Fibroblast of the aortic adventitia (primary cell): ENCODE results near the gene GNAI2. TPM values are rescaled to one million over a fixed set of nuclear protein-coding genes. Genes with fewer than 3 reads are reported as not detected.

ENCODE experiments used
- DNase-seq: peaks from one replicate; pipeline ENCODE4 v3.0.0-alpha.2; 2010; ENCODE audit warnings: low read depth
- H3K4me3 ChIP-seq: 2 replicates; pipeline ENCODE4 v1.5.1; 2011; ENCODE audit warnings: low read depth, mild to moderate bottlenecking, control low read depth, low read length, moderate library complexity
- small RNA-seq: library from RNA; depleted of rRNA; stranded (forward); fragments of <200 nt; gene quantifications from one replicate; pipeline ENCODE3, GENCODE V24; 2012
- total RNA-seq: library from RNA; depleted of rRNA; stranded (reverse); fragments of >200 nt; gene quantifications from 2 replicates; pipeline ENCODE4 v1.2.3, GENCODE V29; 2012; ENCODE audit warnings: low replicate concordance
- TF ChIP-seq, protein P1 (sequence below): IDR thresholded peaks from 2 replicates; pipeline ENCODE4 v1.5.1; 2011; ENCODE audit warnings: mild to moderate bottlenecking, low read length, control low read depth, inconsistent platforms; ENCODE audit not compliant: insufficient read depth

The GNAI2 gene
- total RNA-seq, 1 donor, result 195 TPM

DNA sequence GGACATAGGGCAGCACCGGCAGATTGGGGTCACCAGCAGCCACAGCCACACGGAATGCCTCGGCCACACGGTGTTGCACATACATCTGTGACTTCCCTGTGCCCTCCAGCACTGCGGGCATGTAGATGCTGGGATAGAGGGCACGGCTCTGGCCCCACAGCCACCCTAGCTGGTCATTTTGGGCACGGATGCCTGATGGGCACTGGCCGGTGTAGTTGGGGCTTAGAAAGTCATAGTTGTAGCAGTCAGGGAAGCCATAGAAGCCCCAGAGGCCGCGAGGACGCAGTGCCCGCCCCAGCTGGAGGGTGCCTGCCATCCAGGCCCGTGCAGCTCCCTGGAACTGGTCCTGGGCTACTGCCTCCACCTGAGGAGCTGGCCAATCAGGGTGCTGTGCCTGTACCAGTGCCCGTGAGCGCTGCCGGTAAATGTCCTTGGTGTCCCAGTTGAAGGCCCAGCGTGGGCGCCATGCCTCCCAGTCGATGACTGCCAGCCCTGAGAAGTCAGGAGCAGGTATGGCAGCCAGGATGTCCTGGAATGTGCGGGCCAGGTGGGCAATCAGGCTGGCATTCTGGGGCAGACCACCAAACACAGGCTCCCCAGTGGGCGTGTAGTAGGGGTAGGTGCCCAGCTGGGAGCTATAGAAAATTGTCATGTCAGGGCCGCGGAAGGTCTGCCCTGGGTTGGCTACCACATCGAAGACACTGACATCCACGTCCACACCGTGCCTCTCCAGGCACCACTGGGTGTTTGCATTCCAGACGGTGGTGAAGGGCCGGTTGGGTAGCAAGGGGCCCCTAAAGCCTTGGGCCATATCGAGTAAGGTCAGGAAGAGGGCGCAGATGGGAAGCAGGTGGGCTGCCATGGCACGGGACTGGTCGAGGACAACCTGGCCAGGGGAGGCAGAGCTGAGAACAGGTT, 66.3 kb downstream of the GNAI2 start:
- TF ChIP-seq, protein P1, sequence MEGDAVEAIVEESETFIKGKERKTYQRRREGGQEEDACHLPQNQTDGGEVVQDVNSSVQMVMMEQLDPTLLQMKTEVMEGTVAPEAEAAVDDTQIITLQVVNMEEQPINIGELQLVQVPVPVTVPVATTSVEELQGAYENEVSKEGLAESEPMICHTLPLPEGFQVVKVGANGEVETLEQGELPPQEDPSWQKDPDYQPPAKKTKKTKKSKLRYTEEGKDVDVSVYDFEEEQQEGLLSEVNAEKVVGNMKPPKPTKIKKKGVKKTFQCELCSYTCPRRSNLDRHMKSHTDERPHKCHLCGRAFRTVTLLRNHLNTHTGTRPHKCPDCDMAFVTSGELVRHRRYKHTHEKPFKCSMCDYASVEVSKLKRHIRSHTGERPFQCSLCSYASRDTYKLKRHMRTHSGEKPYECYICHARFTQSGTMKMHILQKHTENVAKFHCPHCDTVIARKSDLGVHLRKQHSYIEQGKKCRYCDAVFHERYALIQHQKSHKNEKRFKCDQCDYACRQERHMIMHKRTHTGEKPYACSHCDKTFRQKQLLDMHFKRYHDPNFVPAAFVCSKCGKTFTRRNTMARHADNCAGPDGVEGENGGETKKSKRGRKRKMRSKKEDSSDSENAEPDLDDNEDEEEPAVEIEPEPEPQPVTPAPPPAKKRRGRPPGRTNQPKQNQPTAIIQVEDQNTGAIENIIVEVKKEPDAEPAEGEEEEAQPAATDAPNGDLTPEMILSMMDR, result no peak
- DNase-seq, result no peak
- no peak overlapping the region for H3K4me3 ChIP-seq

DNA sequence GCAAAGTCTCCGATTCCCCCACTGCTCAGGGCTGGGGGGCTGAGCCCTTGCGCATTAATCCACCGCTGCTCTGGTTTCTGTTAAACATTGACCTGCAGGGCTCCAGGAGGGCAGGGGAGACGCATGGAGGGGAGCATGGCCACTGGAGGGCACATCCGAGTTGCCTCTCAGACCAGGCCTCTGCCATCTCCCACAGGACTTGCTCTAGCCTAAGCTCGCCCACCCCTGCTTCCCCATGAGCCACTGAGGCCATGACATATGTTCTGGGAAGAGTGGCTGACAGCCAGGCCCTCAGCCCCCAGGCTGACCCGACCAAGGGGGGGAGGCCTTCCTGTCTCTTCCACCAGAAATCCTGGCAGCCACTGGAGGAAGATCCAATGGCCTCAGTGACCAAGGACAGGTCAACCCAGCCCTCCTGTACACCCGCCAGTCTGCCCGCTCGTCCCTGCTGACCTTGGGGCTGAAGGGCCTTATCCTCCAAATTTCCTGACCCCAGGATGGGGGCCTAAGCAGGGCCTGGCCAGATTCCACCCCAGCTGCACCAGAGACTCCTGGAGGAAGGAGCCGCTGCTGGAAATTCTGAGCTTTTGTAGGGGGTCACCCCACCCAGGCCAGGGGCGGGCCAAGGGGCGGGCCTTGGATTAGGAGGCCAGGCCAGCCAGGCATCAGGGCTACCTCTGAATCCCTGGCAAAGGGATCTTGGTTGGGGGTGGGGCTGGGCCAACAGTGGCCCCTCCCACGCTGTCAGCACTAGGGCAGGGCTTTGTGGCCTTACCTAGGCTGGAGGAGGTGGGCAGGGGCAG, 67.2 kb downstream of the GNAI2 start, which contains the start of gene HYAL1:
Gene HYAL1, minus strand, starts transcription at position 562 of the 803 bp plus-strand sequence. CDS start 618 bp downstream, outside the sequence.
- H3K4me3 ChIP-seq, result no peak within 1 kb of the TSS
- peak; percentile 30 for DNase-seq
- TF ChIP-seq, protein P1, result no peak

DNA sequence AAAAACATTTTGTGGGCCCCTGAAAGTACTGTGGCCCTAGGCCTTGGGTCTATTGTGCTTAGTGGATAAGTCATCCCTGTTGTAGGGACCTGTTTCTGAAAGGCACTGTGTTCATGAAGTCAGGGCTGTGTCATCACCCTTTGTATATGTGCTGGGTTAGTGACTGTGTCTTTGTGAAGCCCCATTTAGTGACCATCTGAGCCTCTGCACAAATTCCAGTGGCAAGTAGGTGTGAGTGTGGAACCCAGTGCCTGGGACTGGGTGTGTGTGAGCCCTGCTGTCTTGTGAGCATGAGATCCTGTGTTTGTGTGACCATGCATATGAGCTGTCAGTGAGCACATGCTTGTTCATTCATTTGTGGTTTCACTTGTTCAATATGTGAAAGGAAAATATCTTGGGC, 68.6 kb downstream of the GNAI2 start:
- DNase-seq, result no peak
- TF ChIP-seq, protein P1, result no peak
- no peak overlapping the region for H3K4me3 ChIP-seq

Small RNA genes within 50 kb of the gene (small RNA-seq; reads per million reads assigned to genes)
- gene MIR5787, result not detected

Other genes starting within 250 kb of the GNAI2 start
- gene RBM5, start 147.3 kb upstream of the GNAI2 start, total RNA-seq, result 104 and 142 TPM in 2 replicates
- 0.74 and 3.5 TPM in 2 replicates for gene SEMA3F, start 80.9 kb upstream of the GNAI2 start, total RNA-seq
- not detected in 2 replicates for gene GNAT1, start 44.6 kb upstream of the GNAI2 start, total RNA-seq
- gene SLC38A3, start 30.9 kb upstream of the GNAI2 start, total RNA-seq, result 0.27 TPM in 1 of 2 replicates, not detected in the other
- 9.7 and 110 TPM in 2 replicates for gene SEMA3B, start 32.9 kb downstream of the GNAI2 start, total RNA-seq
- not detected in 2 replicates for gene LSMEM2, start 42.9 kb downstream of the GNAI2 start, total RNA-seq
- gene IFRD2, start 56.2 kb downstream of the GNAI2 start, total RNA-seq, result 45.3 and 72.7 TPM in 2 replicates
- 1.2 and 3.1 TPM in 2 replicates for gene HYAL3, start 63.2 kb downstream of the GNAI2 start, total RNA-seq
- 3.8 and 8.4 TPM in 2 replicates for gene NAA80, start 63.2 kb downstream of the GNAI2 start, total RNA-seq
- gene HYAL1, start 67.4 kb downstream of the GNAI2 start, total RNA-seq, result 0.90 TPM in 1 of 2 replicates, not detected in the other
- 7.8 and 27.0 TPM in 2 replicates for gene HYAL2, start 86.5 kb downstream of the GNAI2 start, total RNA-seq
- 11.9 and 15.5 TPM in 2 replicates for gene TUSC2, start 92.0 kb downstream of the GNAI2 start, total RNA-seq
- gene RASSF1, start 104.6 kb downstream of the GNAI2 start, total RNA-seq, result 20.4 and 45.7 TPM in 2 replicates
- 0.81 and 0.82 TPM in 2 replicates for gene ZMYND10, start 109.5 kb downstream of the GNAI2 start, total RNA-seq
- 9.4 and 19.7 TPM in 2 replicates for gene NPRL2, start 114.6 kb downstream of the GNAI2 start, total RNA-seq
- gene CYB561D2, start 114.7 kb downstream of the GNAI2 start, total RNA-seq, result 12.2 and 15.8 TPM in 2 replicates
- gene TMEM115, start 123.3 kb downstream of the GNAI2 start, total RNA-seq, result 47.9 and 48.9 TPM in 2 replicates